Left cardiac atrium (tissue), 4 donors: ENCODE results near the gene CBX2. TPM values are rescaled to one million over a fixed set of nuclear protein-coding genes. Genes with fewer than 3 reads are reported as not detected.
"Not testable (repeated sequence)": the region's sequence is repeated elsewhere in the genome, so short reads cannot be mapped to it uniquely, and the experiment has no call there.

Experiments used
- ATAC-seq, 2 donors: fragments of 200-7000 bp; cut with Tn5 transposase; one replicate each; pipeline ENCODE4 v1.9.1; 2020; ENCODE audit warnings: mild to moderate bottlenecking in 2 of 2, moderate library complexity in 2 of 2
- DNase-seq: peaks from one replicate; pipeline ENCODE4 v3.0.0-alpha.2; 2020
- intact Hi-C, 2 donors: fragments of 100-400 bp; cut with DNase I; formaldehyde crosslinking; loops; one replicate each; pipeline versions ENCODE4 v1.14.1 to v1.15.1; 2022 to 2023
- total RNA-seq, 2 donors: library from RNA; stranded (reverse); fragmentation: NEBNext Ultra II Directional; extraction: Animal tissue kit (Norgen Biotek cat#: 25700); gene quantifications; one replicate each; pipeline ENCODE4 v1.2.1, GENCODE V29; 2021
- donor health status: DM: no; HTN: yes; CAD: no.
- donor health status: DM: no; HTN: yes; CAD: no; lungs with severe emphysema.
- donor health status: DM: yes; HTN: yes; CAD: no.
- donor health status: Dilated cardiomyopathy.

CBX2 gene
- total RNA-seq, 2 donors from 2014 or later = 3.1 to 3.5 TPM

- no peak for ATAC-seq
- intact Hi-C loops = no loop called here
These were observed 19.7 kb upstream of the CBX2 start for GRCh38 chr17:79758271-79758670.

GRCh38 chr17:79760197-79760906 is 17.6 kb upstream of the CBX2 start:
- ATAC-seq (no peak), DNase-seq (no peak)
- intact Hi-C loops = no loop called here

More at GRCh38 chr17:79758271-79758670, 19.7 kb upstream of the CBX2 start:
- no peak for DNase-seq

- no peak for DNase-seq
- intact Hi-C loops = no loop called here
- peak in 1 of 2 donors; percentile 19 for ATAC-seq
These were observed 15.9 kb upstream of the CBX2 start for GRCh38 chr17:79761894-79762589.

GRCh38 chr17:79765708-79766107 is 12.2 kb upstream of the CBX2 start:
- no peak for ATAC-seq
- intact Hi-C loops = no loop called here
- no peak for DNase-seq

- intact Hi-C loops = no loop called here
- no peak for DNase-seq
- ATAC-seq = no peak
These were observed 8.1 kb upstream of the CBX2 start for GRCh38 chr17:79769570-79770506.

- intact Hi-C loops = no loop called here
- no peak for DNase-seq
These were observed 6.7 kb upstream of the CBX2 start for GRCh38 chr17:79771276-79771675.

GRCh38 chr17:79772726-79773125 is 5.2 kb upstream of the CBX2 start:
- intact Hi-C loops, ATAC-seq, DNase-seq: not testable (repeated sequence)

More at GRCh38 chr17:79771276-79771675, 6.7 kb upstream of the CBX2 start:
- no peak for ATAC-seq

- no peak for ATAC-seq
- DNase-seq = no peak
These were observed 3.4 kb upstream of the CBX2 start for GRCh38 chr17:79774561-79774975.

GRCh38 chr17:79775632-79776031 is 2.3 kb upstream of the CBX2 start:
- intact Hi-C loops = no loop called here
- ATAC-seq (no peak), DNase-seq (no peak)

More at GRCh38 chr17:79774561-79774975, 3.4 kb upstream of the CBX2 start:
- intact Hi-C loops = no loop called here

GRCh38 chr17:79776376-79777119 is 1.4 kb upstream of the CBX2 start:
- intact Hi-C loops = no loop called here
- ATAC-seq (no peak), DNase-seq (no peak)

GRCh38 chr17:79777120-79777893 is 641 bp upstream of the CBX2 start:
- intact Hi-C loops = no loop called here
- ATAC-seq (peak; percentile 45 to 67), DNase-seq (peak; percentile 81)

- ATAC-seq (no peak), DNase-seq (no peak)
- intact Hi-C loops = no loop called here
These were observed 646 bp downstream of the CBX2 start for GRCh38 chr17:79778504-79779083.

GRCh38 chr17:79779084-79779529 is 1.2 kb downstream of the CBX2 start:
- DNase-seq (no peak), ATAC-seq (no peak)
- intact Hi-C loops = no loop called here

- no peak for ATAC-seq
- DNase-seq = no peak
- intact Hi-C loops = no loop called here
These were observed 1.9 kb downstream of the CBX2 start for GRCh38 chr17:79779661-79780365.

GRCh38 chr17:79781012-79781650 is 3.2 kb downstream of the CBX2 start:
- DNase-seq (no peak), ATAC-seq (no peak)
- intact Hi-C loops = no loop called here

- intact Hi-C loops = no loop called here
- DNase-seq = no peak
- no peak for ATAC-seq
These were observed 4.0 kb downstream of the CBX2 start for GRCh38 chr17:79781736-79782575.
